HepG2 (cell line): Measurements from ENCODE around the gene TMEM14C. TPM values are rescaled to one million over a fixed set of nuclear protein-coding genes. Genes with fewer than 3 reads are reported as not detected.

Source experiments
- ATF2 ChIP-seq: sonication (generic); formaldehyde crosslinking; IDR thresholded peaks from 2 replicates; pipeline ENCODE4 v1.4.0; 2020; ENCODE audit warnings: missing genetic modification reagents
- ATF7 ChIP-seq, 2 experiments: fragments of 450-650 bp in 1 of 2; sonication (generic) in 1 of 2; formaldehyde crosslinking in 1 of 2; IDR thresholded peaks; 2 replicates each; pipeline versions ENCODE4 v1.4.0 to v1.6.1; 2016 to 2020; ENCODE audit warnings: antibody characterized with exemption in 1 of 2, mild to moderate bottlenecking in 1 of 2, missing genetic modification reagents in 1 of 2
- CCAR2 ChIP-seq: fragments of 200-400 bp; formaldehyde crosslinking; optimal IDR thresholded peaks from 2 replicates; pipeline ENCODE3; 2018; ENCODE audit warnings: low read depth, mild to moderate bottlenecking, low read length, moderate library complexity
- EED ChIP-seq: sonication (generic); formaldehyde crosslinking; IDR thresholded peaks from 2 replicates; pipeline ENCODE4 v1.5.0; 2020; ENCODE audit warnings: mild to moderate bottlenecking, missing genetic modification reagents
- HCFC1 ChIP-seq: fragments of 150-350 bp; IDR thresholded peaks from 2 replicates; pipeline ENCODE4 v1.6.1; 2014; ENCODE audit warnings: low read depth, low read length
- HMGXB4 ChIP-seq, 2 experiments: sonication (generic) in 1 of 2; formaldehyde crosslinking in 1 of 2; IDR thresholded peaks; 2 replicates each; pipeline versions ENCODE4 v1.4.0 to v1.6.1; 2018 to 2020; ENCODE audit warnings: missing genetic modification reagents in 2 of 2, borderline replicate concordance in 1 of 2, low read depth in 1 of 2, mild to moderate bottlenecking in 1 of 2, missing biosample characterization in 1 of 2
- KDM5B ChIP-seq: sonication (generic); formaldehyde crosslinking; IDR thresholded peaks from 2 replicates; pipeline ENCODE4 v1.4.0; 2020; ENCODE audit warnings: missing genetic modification reagents, mild to moderate bottlenecking, borderline replicate concordance
- MTF1 ChIP-seq: sonication (generic); formaldehyde crosslinking; IDR thresholded peaks from 2 replicates; pipeline ENCODE4 v1.5.0; 2020; ENCODE audit warnings: missing genetic modification reagents
- NCOA2 ChIP-seq: sonication (generic); formaldehyde crosslinking; IDR thresholded peaks from 2 replicates; pipeline ENCODE4 v1.8.0; 2022; ENCODE audit warnings: inconsistent platforms
- PBX2 ChIP-seq: IDR thresholded peaks from 2 replicates; pipeline ENCODE4 v1.6.1; 2016; ENCODE audit warnings: control low read depth
- SMAD9 ChIP-seq: sonication (generic); formaldehyde crosslinking; IDR thresholded peaks from 2 replicates; pipeline ENCODE4 v1.5.1; 2020; ENCODE audit warnings: mild to moderate bottlenecking, missing genetic modification reagents
- STAG1 ChIP-seq: sonication (generic); formaldehyde crosslinking; IDR thresholded peaks from 2 replicates; pipeline ENCODE4 v1.4.0; 2020; ENCODE audit warnings: missing genetic modification reagents
- TBL1XR1 ChIP-seq: fragments of 150-350 bp; IDR thresholded peaks from 2 replicates; pipeline ENCODE4 v1.6.1; 2014; ENCODE audit warnings: borderline replicate concordance, low read length; ENCODE audit not compliant: partially characterized antibody
- ZBTB14 ChIP-seq: sonication (generic); formaldehyde crosslinking; IDR thresholded peaks from 2 replicates; pipeline ENCODE4 v1.4.0; 2020; ENCODE audit warnings: missing genetic modification reagents
- ZFP1 ChIP-seq: IDR thresholded peaks from 2 replicates; pipeline ENCODE4 v1.6.1; 2016
- ZFP41 ChIP-seq: sonication (generic); formaldehyde crosslinking; IDR thresholded peaks from 2 replicates; pipeline ENCODE4 v1.4.0; 2020; ENCODE audit warnings: mild to moderate bottlenecking, missing genetic modification reagents, borderline replicate concordance
- ZNF460 ChIP-seq: sonication (generic); formaldehyde crosslinking; IDR thresholded peaks from 2 replicates; pipeline ENCODE4 v1.5.1; 2020; ENCODE audit warnings: missing genetic modification reagents, mild to moderate bottlenecking, borderline replicate concordance
- ZNF629 ChIP-seq: sonication (generic); formaldehyde crosslinking; conservative IDR thresholded peaks from 2 replicates; pipeline ENCODE4 v1.5.0; 2020; ENCODE audit warnings: missing genetic modification reagents
- ZNF768 ChIP-seq: sonication (generic); formaldehyde crosslinking; IDR thresholded peaks from 2 replicates; pipeline ENCODE4 v1.4.0; 2020; ENCODE audit warnings: missing genetic modification reagents
- ZNF775 ChIP-seq: sonication (generic); formaldehyde crosslinking; IDR thresholded peaks from 2 replicates; pipeline ENCODE4 v1.4.0; 2020; ENCODE audit warnings: missing genetic modification reagents, mild to moderate bottlenecking, moderate library complexity, borderline replicate concordance
- polyA plus RNA-seq, 8 experiments: library from polyadenylated mRNA; depleted of rRNA in 3 of 8; stranded (reverse) in 7 of 8; unstranded in 1 of 8; fragments of >200 nt; fragmentation: Illumina TruSeq in 4 of 8; extraction: Trizol in 4 of 8; gene quantifications; 2 replicates each; pipeline versions ENCODE4 v1.2.1 to v1.2.3, GENCODE V29; 2011 to 2016; ENCODE audit warnings: low read depth in 4 of 8, missing spikeins in 1 of 8, mixed read lengths in 1 of 8; ENCODE audit not compliant: insufficient read depth in 1 of 8
- total RNA-seq, 5 experiments: library from RNA; depleted of rRNA; stranded (reverse); fragments of >200 nt; fragmentation: Illumina TruSeq; extraction: Trizol; gene quantifications; 2 replicates each; pipeline ENCODE4 v1.2.3, GENCODE V29; 2016; ENCODE audit warnings: low read depth in 1 of 5
- TF ChIP-seq, protein P1 (sequence below): sonication (generic); formaldehyde crosslinking; IDR thresholded peaks from 2 replicates; pipeline ENCODE4 v1.5.0; 2020; ENCODE audit warnings: missing genetic modification reagents
- TF ChIP-seq, protein P2 (sequence below): sonication (generic); formaldehyde crosslinking; IDR thresholded peaks from 2 replicates; pipeline ENCODE4 v1.8.1; 2023; ENCODE audit warnings: mild to moderate bottlenecking, missing genetic modification reagents

Gene TMEM14C
- total and polyA plus RNA-seq, 2 of the 13 experiments (the other 11 are each of a cell fraction or from before 2014, with no cell fraction given), result 184 TPM

DNA sequence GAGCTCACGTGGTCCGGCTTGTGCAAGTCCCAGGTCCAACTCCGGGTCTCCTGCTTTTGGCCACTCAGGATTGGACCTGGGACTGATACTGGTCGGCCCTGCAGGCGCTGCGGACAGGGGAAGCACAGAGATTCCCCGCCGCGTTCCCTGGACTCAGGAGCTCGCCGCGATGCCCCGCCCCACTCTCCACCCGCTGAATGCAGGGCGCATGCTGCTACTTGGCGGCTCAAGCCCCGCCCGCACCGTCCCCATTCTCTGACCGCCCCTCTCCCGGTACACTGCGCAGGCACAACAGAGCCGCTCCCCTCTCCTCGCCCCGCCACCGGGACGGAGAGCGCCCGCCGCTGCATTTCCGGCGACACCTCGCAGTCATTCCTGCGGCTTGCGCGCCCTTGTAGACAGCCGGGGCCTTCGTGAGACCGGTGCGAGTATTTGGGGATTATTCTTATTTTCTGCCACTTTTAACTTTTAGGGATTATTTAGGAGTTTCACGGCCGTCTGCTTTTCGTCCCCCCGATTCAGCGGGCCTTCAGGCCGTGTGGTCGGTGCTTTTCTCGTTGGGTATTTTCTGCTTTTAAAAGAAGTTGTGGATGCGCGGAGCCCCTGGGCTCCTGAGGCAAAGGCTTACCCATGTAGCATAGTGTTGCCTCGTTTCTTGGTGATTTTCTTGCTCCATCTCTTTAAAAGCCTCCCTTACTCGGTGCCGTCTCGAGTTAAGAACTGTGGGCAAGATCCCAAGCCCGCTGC, at the start of gene TMEM14C (continued):
- TF ChIP-seq ATF2 (CRISPR knock-in tag), result peak; percentile 72; the same call in 1 of the 2 replicates
- peak; percentile 94 to 95 for TF ChIP-seq HMGXB4 (CRISPR knock-in tag; IDR thresholded peaks at IDR 0.05; ENCODE audit: borderline replicate concordance in 1 of 2, low read depth in 1 of 2)
- TF ChIP-seq, protein P1, sequence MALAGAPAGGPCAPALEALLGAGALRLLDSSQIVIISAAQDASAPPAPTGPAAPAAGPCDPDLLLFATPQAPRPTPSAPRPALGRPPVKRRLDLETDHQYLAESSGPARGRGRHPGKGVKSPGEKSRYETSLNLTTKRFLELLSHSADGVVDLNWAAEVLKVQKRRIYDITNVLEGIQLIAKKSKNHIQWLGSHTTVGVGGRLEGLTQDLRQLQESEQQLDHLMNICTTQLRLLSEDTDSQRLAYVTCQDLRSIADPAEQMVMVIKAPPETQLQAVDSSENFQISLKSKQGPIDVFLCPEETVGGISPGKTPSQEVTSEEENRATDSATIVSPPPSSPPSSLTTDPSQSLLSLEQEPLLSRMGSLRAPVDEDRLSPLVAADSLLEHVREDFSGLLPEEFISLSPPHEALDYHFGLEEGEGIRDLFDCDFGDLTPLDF (CRISPR knock-in tag), result peak; percentile 72
- TF ChIP-seq ZNF460 (CRISPR knock-in tag), result no peak
- TF ChIP-seq STAG1, result peak; percentile 21; the same call in 1 of the 2 replicates
- peak; percentile 42 for TF ChIP-seq HCFC1
- peak; percentile 74 for TF ChIP-seq TBL1XR1
- TF ChIP-seq KDM5B (CRISPR knock-in tag), result peak; percentile 78; the same call in 1 of the 2 replicates
- TF ChIP-seq, protein P2, sequence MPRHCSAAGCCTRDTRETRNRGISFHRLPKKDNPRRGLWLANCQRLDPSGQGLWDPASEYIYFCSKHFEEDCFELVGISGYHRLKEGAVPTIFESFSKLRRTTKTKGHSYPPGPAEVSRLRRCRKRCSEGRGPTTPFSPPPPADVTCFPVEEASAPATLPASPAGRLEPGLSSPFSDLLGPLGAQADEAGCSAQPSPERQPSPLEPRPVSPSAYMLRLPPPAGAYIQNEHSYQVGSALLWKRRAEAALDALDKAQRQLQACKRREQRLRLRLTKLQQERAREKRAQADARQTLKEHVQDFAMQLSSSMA (CRISPR knock-in tag), result peak; percentile 96
- no peak for TF ChIP-seq ATF7 (IDR thresholded peaks at IDR 0.05)
- peak; percentile 93 for TF ChIP-seq ATF7 (CRISPR knock-in tag; IDR thresholded peaks at IDR 0.05)
- peak; percentile 90; the same call in 1 of the 2 replicates for TF ChIP-seq ZNF775 (CRISPR knock-in tag)
- TF ChIP-seq NCOA2 (CRISPR knock-in tag), result peak; percentile 58
- TF ChIP-seq ZBTB14, result no peak
- no peak for TF ChIP-seq SMAD9 (CRISPR knock-in tag)
- TF ChIP-seq ZFP41 (CRISPR knock-in tag), result peak; percentile 33; the same call in 1 of the 2 replicates
- peak; percentile 93 for TF ChIP-seq ZNF768 (CRISPR knock-in tag)
- TF ChIP-seq PBX2 (CRISPR knock-in tag), result no peak
- TF ChIP-seq MTF1 (CRISPR knock-in tag), result no peak
- 0 out of 2 replicates have a peak, but pooled peaks have one; percentile 43 for TF ChIP-seq ZNF629
- peak; percentile 91 for TF ChIP-seq ZFP1 (CRISPR knock-in tag)
- TF ChIP-seq EED (CRISPR knock-in tag), result 0 out of 2 replicates have a peak, but pooled peaks have one; percentile 26
- TF ChIP-seq CCAR2, result no peak
